ENCODE results near the gene DNAH8. TPM values are rescaled to one million over a fixed set of nuclear protein-coding genes. Genes with fewer than 3 reads are reported as not detected.

Gene DNAH8
- total and polyA plus RNA-seq, 10 donors: 0.20 to 15.6 (median 5.2) TPM

DNA sequence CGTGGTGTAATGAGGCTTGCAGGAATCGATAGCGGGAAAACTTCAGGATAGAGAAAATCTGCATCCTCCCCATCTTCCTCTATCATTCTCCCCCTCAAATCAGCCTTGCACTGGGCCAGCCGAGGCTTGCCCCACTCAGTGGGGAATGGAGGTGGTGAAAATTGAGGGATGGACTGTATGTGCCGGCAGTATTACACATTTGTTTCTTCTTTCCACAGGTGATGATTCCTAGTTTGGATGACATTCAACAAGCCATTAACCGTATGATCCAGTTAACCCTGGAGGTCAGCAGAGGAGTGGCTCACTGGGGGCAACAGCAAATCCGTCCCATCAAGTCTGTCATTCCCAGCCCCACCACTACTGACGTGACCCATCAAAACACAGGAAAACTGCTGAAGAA, 100.1 kb downstream of the DNAH8 start:
- 87 to 92% (median 91%) methylated on average over 8 of the region's 8 CpGs for WGBS, 5 donors
- DNase-seq: no peak
- no peak overlapping the region for H3K4me3 ChIP-seq
- H3K36me3 ChIP-seq: no peaks in the 10 kb centered on the region
- peaks cover 0 to 25% (median 0%) of the 10 kb centered on the region in 7 donors for H3K27me3 ChIP-seq (replicated peaks in 1 of 7)
- intact Hi-C loops (cut with DNase I; ENCODE audit: low total_unique reads): no loop called here
- H3K4me1 ChIP-seq: no peaks in the 10 kb centered on the region
- no peaks in the 10 kb centered on the region for H3K9me3 ChIP-seq
- no peak overlapping the region for H3K27ac ChIP-seq
- TF ChIP-seq POLR2AphosphoS5 (IDR thresholded peaks at IDR 0.05) (no peak), POLR2A (IDR thresholded peaks at IDR 0.05) (no peak)
- TF ChIP-seq, protein P1, sequence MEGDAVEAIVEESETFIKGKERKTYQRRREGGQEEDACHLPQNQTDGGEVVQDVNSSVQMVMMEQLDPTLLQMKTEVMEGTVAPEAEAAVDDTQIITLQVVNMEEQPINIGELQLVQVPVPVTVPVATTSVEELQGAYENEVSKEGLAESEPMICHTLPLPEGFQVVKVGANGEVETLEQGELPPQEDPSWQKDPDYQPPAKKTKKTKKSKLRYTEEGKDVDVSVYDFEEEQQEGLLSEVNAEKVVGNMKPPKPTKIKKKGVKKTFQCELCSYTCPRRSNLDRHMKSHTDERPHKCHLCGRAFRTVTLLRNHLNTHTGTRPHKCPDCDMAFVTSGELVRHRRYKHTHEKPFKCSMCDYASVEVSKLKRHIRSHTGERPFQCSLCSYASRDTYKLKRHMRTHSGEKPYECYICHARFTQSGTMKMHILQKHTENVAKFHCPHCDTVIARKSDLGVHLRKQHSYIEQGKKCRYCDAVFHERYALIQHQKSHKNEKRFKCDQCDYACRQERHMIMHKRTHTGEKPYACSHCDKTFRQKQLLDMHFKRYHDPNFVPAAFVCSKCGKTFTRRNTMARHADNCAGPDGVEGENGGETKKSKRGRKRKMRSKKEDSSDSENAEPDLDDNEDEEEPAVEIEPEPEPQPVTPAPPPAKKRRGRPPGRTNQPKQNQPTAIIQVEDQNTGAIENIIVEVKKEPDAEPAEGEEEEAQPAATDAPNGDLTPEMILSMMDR (IDR thresholded peaks at IDR 0.05 in 8 of 11, conservative IDR thresholded peaks at IDR 0.05 in 3 of 11): no peak

DNA sequence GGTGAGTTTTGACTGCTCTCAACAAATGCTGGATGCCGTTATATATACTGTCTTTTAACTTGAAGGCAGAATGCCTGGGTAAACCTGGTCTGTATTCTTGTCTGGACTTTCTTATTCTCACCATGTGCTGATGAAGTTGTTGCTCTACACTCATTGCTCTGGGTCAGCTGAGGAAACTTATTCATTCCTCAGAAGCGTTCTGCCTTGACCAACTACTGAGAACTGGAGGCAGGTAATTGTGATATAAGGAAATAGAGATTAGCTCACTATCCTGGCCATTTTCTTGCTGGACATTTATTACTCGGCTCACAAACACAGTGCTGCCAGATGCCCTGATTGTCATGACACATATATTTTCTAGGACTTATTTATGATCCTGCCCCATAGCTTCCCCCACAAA, 103.6 kb downstream of the DNAH8 start:
- Histone ChIP-seq H3K27me3 (replicated peaks in 1 of 7) (peaks cover 0 to 25% (median 0%) of the 10 kb centered on the region in 7 donors), H3K27ac (no peak overlapping the region), H3K4me1 (no peaks in the 10 kb centered on the region), H3K9me3 (no peaks in the 10 kb centered on the region), H3K4me3 (no peak overlapping the region), H3K36me3 (no peaks in the 10 kb centered on the region)
- TF ChIP-seq POLR2AphosphoS5 (IDR thresholded peaks at IDR 0.05) (no peak), POLR2A (IDR thresholded peaks at IDR 0.05) (no peak)
- TF ChIP-seq, protein P1 (IDR thresholded peaks at IDR 0.05 in 8 of 11, conservative IDR thresholded peaks at IDR 0.05 in 3 of 11): no peak
- no peak for DNase-seq
- whole genome bisulfite sequencing, 5 donors: 76 to 88% (median 79%) methylated on average over 3 of the region's 3 CpGs
- intact Hi-C loops (cut with DNase I; ENCODE audit: low total_unique reads): no loop called here

DNA sequence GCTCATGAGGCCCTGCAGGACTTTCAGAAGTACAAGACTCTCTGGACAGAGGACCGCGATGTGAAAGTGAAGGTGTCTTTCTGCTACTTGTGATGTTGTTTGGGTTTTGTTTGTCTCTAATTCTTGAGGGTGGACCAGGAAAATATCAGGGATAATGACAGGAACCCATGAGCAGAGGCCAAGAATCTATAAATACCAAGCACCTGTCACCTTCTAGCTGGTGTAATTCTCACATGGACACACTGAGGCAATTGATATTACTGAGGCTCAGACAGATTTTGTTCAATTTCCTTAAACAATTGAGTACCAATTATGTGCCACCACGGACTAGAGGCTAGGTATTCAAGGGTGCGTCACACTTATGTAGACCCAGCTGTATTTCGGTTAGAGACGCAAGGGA, 107.9 kb downstream of the DNAH8 start:
- intact Hi-C loops (cut with DNase I; ENCODE audit: low total_unique reads): no loop called here
- Histone ChIP-seq H3K27me3 (replicated peaks in 1 of 7) (peaks cover 0 to 13% (median 0%) of the 10 kb centered on the region in 7 donors), H3K36me3 (no peaks in the 10 kb centered on the region), H3K27ac (no peak overlapping the region), H3K4me3 (no peak overlapping the region), H3K9me3 (no peaks in the 10 kb centered on the region), H3K4me1 (no peaks in the 10 kb centered on the region)
- DNase-seq: no peak
- TF ChIP-seq, protein P1 (IDR thresholded peaks at IDR 0.05 in 8 of 11, conservative IDR thresholded peaks at IDR 0.05 in 3 of 11): no peak
- TF ChIP-seq POLR2AphosphoS5 (IDR thresholded peaks at IDR 0.05) (no peak), POLR2A (IDR thresholded peaks at IDR 0.05) (no peak)
- WGBS, 5 donors: 84 to 98% (median 93%) methylated on average over 6 of the region's 6 CpGs

DNA sequence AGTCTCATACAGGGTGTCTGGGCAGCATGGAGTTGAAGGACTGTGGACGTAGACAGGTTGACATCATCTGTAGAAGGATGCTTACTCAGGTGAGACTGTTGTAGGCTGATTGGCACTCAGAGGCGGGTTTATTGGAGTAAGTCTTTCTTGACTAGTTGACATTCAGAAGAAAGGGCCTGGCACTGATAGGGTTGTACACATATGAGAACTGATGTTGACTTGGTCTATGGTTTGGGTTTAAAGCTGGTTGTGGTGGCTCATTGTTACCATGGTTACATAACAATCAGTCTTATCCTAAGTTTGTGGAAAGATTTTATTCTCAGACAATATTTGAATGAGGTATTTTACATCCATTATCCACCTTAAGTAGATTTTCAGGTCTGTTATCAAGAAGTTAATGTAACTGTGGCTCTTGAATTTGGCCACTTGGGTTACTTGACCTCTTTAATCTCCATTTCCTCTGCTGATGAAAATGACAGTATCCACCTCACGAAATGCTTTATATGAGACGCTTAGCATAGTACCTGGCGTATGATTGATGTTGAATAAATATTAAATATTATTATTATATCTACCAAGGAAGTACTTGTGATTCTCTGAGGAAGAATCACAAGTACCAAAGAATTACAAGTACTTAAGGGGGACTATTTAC, 109.3 kb downstream of the DNAH8 start:
- Histone ChIP-seq H3K4me1 (no peaks in the 10 kb centered on the region), H3K27ac (no peak overlapping the region), H3K9me3 (peaks cover 0 to 3% (median 0%) of the 10 kb centered on the region in 8 donors), H3K36me3 (no peaks in the 10 kb centered on the region), H3K27me3 (replicated peaks in 1 of 7) (peaks cover 0 to under 1% (median 0%) of the 10 kb centered on the region in 7 donors), H3K4me3 (no peak overlapping the region)
- DNase-seq: no peak
- TF ChIP-seq, protein P1 (IDR thresholded peaks at IDR 0.05 in 8 of 11, conservative IDR thresholded peaks at IDR 0.05 in 3 of 11): no peak
- TF ChIP-seq POLR2AphosphoS5 (IDR thresholded peaks at IDR 0.05) (no peak), POLR2A (IDR thresholded peaks at IDR 0.05) (no peak)
- WGBS, 5 donors: 83 to 93% (median 88%) methylated on average over 5 of the region's 5 CpGs
- intact Hi-C loops (cut with DNase I; ENCODE audit: low total_unique reads): no loop called here

All from spleen (tissue), 11 donors.